GM12872 (cell line): ENCODE measurements around the gene TMEM120B.

Experiments
- TF ChIP-seq, protein P1 (sequence below): IDR thresholded peaks from 3 replicates; pipeline ENCODE4 v1.5.1; 2011; ENCODE audit warnings: low read depth, mild to moderate bottlenecking, low read length, moderate library complexity; ENCODE audit not compliant: insufficient read depth

Gene TMEM120B

DNA sequence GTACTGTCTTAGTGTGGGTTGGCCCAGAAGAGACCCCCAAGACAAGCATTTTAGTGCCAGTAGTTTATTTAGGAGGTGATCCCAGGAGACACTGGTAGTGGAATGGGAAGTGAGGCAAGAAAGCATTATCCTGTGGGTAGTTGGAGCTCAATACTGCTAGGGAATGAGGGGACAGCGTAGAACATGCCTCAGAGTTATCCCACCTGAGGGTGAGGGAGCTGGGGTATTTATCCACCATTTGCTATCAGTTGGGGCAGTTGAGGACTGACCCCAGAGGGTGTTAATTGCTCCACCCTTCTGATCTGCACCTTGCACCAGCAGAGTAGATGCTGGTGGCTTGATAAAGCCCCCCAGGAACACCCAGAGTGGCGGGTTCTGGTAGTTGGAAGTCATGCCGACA lies 43.0 kb downstream of the TMEM120B start:
- TF ChIP-seq, protein P1, sequence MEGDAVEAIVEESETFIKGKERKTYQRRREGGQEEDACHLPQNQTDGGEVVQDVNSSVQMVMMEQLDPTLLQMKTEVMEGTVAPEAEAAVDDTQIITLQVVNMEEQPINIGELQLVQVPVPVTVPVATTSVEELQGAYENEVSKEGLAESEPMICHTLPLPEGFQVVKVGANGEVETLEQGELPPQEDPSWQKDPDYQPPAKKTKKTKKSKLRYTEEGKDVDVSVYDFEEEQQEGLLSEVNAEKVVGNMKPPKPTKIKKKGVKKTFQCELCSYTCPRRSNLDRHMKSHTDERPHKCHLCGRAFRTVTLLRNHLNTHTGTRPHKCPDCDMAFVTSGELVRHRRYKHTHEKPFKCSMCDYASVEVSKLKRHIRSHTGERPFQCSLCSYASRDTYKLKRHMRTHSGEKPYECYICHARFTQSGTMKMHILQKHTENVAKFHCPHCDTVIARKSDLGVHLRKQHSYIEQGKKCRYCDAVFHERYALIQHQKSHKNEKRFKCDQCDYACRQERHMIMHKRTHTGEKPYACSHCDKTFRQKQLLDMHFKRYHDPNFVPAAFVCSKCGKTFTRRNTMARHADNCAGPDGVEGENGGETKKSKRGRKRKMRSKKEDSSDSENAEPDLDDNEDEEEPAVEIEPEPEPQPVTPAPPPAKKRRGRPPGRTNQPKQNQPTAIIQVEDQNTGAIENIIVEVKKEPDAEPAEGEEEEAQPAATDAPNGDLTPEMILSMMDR, result no peak

GRCh38 chr12:121762269-121762668 lies 49.7 kb downstream of the TMEM120B start:
- TF ChIP-seq, protein P1, result no peak

DNA sequence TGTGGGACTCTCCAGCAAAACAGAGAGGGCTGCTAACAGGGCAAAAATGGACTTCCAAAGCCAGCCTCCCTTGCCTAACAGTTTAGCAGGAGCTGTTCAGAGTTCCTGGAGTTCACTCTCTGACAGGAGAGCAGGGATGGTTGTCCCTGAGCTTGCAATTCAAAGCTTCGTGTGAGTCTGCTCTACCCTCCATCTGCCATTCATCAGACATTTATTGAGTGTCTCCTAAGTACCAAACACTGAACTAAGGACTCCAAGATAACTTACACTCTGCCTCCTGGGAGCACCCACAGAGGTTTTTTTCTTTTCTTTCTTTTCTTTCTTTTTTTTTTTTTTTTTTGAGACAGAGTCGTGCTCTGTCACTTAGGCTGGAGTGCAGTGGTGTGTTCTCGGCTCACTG lies 52.3 kb downstream of the TMEM120B start:
- TF ChIP-seq, protein P1, result no peak

DNA sequence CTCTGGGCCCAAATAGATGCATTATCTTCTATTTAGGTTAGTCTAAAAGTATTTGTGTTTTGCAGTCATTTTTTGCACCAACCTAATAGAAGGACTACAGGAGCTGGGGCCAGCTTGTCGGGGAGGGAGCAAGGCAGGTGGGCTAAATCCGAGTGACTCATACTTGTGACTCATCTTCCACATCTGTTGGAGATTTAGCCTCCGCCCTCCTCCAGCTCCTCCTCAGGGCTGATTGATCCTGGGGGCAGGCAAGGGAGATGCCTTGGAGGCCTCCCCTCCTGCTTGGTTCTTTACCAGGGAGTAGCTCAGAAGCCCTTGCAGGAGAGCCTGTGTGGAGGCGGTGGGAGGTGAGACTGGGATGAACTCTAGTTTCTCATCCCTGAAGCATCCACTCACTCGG lies 53.0 kb downstream of the TMEM120B start:
- TF ChIP-seq, protein P1, result no peak

GRCh38 chr12:121766290-121767039 lies 53.9 kb downstream of the TMEM120B start:
- TF ChIP-seq, protein P1, result no peak

DNA sequence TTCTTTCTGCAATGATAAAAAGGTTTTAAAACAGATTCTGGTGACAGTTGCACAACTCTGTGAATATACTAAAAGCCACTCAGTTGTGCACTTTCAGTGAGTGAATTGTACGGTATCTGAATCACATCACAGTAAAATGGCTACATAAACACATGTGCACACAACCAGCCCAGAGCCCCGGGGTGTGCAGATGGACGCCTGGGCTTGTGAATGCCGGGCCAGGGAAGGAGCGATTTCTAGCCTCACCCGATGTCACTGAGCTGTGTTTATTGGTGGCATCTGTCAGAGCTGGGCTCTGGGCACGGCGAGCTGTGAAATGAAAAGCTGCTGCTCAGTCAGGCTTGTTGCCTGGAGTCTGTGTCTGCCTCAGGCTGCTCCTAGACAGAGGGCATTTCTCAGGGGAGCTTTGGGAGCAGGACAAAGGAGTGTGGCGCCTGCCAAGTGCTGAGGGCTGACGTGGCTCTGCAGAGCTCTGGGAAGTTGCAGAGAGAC lies 55.0 kb downstream of the TMEM120B start:
- TF ChIP-seq, protein P1, result no peak

GRCh38 chr12:121769297-121769830 lies 56.8 kb downstream of the TMEM120B start:
- TF ChIP-seq, protein P1, result no peak
